ENCODE data around the gene TCHHL1.

- TF ChIP-seq REST (IDR thresholded peaks at IDR 0.05; ENCODE audit: insufficient read depth in 1 of 2, low read depth in 2 of 2, low read length in 2 of 2) (no peak), TAF1 (IDR thresholded peaks at IDR 0.05; ENCODE audit: borderline replicate concordance, insufficient read depth, low read length) (no peak), POLR2AphosphoS5 (IDR thresholded peaks at IDR 0.05; ENCODE audit: low read depth, low read length) (no peak)
Measured at GRCh38 chr1:152115344-152115743, 26.5 kb upstream of the TCHHL1 start, which contains the start of gene TCHH.
